Measurements from ENCODE around the gene PAMR1.

- TF ChIP-seq EP300 (IDR thresholded peaks at IDR 0.05) (no peak), CTCF (IDR thresholded peaks at IDR 0.05) (no peak), POLR2A (IDR thresholded peaks at IDR 0.05) (no peak)
These were observed 23.6 kb upstream of the PAMR1 start for GRCh38 chr11:35548925-35549561.

Data from ovary (tissue), 3 donors.